RPMI8226 (cell line): Measurements from ENCODE around the gene UBXN6.
A peak's percentile ranks its signal among the peaks of the same experiment; 100 is the strongest.

ENCODE experiments used
- DNase-seq: peaks from one replicate; pipeline ENCODE4 v3.0.0-alpha.2; 2015

The UBXN6 gene

GRCh38 chr19:4437103-4437502, 20.5 kb downstream of the UBXN6 start:
- no peak for DNase-seq

- DNase-seq: no peak
Measured at GRCh38 chr19:4436231-4436630, 21.4 kb downstream of the UBXN6 start.

GRCh38 chr19:4434391-4434790, 23.2 kb downstream of the UBXN6 start:
- DNase-seq: no peak

DNA sequence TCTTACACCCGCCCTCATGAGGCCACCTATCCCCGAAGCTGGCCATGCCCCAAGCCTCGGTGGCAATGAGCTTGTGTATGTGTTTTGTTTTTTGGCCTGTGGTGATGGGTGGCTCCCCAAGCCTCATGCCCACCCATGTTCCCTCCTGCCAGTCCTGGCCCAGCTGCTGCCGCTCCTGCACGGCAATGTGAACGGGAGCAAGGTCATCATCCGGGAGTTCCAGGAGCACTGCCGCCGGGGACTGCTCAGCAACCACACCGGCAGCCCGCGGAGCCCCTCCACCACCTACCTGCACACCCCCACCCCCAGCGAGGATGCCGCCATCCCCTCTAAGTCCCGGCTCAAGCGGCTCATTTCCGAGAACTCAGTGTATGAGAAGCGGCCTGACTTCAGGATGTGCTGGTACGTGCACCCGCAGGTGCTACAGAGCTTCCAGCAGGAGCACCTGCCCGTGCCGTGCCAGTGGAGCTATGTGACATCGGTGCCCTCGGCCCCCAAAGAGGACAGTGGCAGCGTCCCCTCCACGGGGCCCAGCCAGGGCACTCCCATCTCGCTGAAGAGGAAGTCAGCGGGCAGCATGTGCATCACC, 24.6 kb downstream of the UBXN6 start:
- DNase-seq: no peak

DNA sequence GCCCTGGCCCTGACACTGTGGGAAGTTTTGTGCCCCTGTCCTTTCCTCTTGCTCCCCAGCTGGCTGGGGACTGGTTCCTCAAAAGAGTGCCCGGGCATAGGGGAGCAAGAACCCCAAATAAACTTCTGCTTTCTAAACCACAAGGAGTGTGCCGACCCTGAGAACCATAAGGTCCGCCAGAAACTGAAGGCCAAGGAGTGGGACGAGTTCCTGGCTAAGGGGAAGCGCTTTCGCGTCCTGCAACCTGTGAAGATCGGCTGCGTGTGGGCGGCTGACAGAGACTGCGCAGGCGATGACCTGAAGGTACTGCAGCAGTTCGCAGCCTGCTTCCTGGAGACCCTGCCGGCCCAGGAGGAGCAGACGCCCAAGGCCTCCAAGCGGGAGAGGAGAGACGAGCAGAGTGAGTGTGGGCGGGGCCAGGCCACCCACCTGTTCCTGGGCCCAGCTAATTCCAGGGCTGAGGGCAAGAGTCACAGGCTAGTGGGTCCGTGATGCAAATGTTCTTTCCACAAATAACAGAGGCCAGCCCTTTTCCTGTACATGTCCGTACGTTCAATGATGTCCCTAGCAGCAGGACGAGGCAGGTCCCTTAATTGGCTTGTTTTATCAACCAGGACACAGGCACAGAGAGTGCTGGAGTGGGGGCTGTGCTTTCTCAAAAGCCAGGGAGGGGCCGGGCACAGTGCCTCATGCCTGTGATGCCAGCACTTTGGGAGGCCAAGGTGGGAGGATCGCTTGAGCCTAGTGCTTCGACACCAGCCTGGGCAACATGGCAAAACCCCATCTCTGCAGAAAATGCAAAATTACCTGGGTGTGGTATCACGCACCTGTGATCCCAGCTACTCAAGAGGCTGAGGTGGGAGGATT, 25.6 kb downstream of the UBXN6 start:
- DNase-seq: no peak

DNA sequence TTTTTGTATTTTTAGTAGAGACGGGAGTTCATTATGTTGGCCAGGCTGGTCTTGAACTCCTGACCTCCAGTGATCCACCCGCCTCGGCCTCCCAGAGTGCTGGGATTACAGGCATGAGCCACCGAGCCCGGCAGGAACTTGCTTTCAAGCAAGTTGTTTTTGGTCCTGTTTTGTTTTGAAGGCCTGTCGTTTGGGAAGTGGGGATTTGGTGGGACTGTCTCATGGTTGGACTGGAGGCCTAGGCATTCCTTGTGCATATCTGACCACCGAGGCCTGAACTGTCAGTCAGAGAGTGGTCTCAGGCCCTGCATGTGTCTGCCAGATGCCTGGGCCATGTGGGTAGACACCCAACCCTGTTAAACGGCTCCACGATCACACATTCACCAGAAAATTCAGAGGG, 26.3 kb downstream of the UBXN6 start:
- DNase-seq: no peak

- no peak for DNase-seq
Measured at GRCh38 chr19:4430760-4431159, 26.8 kb downstream of the UBXN6 start.

- DNase-seq: no peak
Measured at GRCh38 chr19:4429771-4430171, 27.8 kb downstream of the UBXN6 start.

DNA sequence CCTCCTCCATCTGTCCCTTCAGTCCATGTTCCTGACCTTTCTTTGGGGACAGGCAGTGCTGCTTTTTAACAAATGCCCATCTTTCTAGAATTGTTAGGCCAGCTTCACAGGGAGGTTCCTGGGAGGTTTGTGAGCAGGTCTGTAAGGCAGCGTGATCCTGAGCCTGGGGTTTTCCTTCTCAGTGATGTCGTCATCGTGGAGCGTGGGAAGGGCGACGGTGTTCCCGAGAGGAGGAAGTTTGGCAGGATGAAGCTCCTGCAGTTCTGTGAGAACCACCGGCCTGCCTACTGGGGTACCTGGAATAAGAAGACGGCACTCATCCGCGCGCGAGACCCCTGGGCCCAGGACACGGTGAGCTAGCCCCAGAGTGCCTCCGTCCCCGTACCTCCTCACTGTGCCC, 28.3 kb downstream of the UBXN6 start:
- DNase-seq: no peak

GRCh38 chr19:4428326-4428975, 29.1 kb downstream of the UBXN6 start:
- no peak for DNase-seq

DNA sequence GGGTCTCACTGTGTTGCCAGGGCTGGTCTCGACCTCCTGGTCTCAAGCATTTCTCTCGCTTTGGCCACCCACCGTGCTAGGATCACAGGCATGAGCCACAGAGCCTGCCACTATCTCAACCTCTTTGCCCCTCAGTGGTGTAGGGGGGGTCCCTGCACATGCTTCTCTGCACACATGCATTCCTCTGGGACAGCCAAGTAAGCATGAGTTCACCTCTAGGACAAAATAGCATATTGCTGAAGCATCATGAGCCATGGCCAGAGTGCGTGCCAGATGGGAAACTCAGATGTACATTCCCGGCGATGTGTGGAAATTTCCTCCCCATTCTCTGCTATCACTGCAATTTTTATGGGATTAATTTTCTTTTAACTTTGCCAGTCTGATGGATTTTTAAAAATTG, 32.1 kb downstream of the UBXN6 start:
- DNase-seq: no peak

GRCh38 chr19:4423416-4424126, 34.0 kb downstream of the UBXN6 start:
- no peak for DNase-seq

- DNase-seq: no peak
Measured at GRCh38 chr19:4416268-4416667, 41.3 kb downstream of the UBXN6 start.

- DNase-seq: no peak
Measured at GRCh38 chr19:4415352-4415751, 42.2 kb downstream of the UBXN6 start.

- no peak for DNase-seq
Measured at GRCh38 chr19:4414800-4415321, 42.7 kb downstream of the UBXN6 start.

DNA sequence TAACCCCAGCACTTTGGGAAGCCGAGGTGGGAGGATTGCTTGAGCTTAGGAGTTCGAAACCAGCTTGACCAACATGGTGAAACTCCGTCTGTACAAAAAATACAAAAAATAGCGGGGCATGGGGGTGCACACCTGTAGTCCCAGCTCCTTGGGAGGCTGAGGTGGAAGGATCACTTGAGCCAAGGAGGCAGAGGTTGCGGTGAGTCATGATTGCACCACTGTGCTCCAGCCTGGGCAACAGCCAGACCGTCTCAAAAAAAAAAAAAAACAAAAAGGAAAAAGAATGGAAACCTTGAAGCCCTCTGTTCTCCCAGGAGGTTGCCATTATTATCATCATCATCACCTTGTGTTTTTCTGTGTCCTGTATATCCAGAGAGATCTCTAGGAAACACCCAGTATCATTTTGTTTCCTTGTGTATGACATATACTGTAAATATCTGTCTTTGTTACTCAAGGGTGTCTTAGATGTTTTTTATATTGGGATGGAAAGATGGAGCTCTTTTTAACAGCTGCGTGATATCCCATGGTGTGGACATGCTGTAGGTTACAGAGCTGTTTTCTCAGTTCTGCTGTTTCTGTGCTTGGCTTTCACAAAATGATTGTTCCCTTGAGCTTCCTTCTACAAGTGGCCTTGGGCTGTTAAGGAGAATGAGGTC, 43.3 kb downstream of the UBXN6 start:
- no peak for DNase-seq

GRCh38 chr19:4413588-4413987, 44.0 kb downstream of the UBXN6 start:
- no peak for DNase-seq

GRCh38 chr19:4409123-4409933, 48.3 kb downstream of the UBXN6 start:
- DNase-seq: no peak

GRCh38 chr19:4406626-4407025, 51.0 kb downstream of the UBXN6 start:
- DNase-seq: no peak

- no peak for DNase-seq
Measured at GRCh38 chr19:4405977-4406376, 51.6 kb downstream of the UBXN6 start.

- DNase-seq: peak; percentile 26
Measured at GRCh38 chr19:4403005-4403761, 54.4 kb downstream of the UBXN6 start.
